SK-N-SH treated with all-trans-retinoic acid at 6 μM for 48 hours (cell line): ENCODE results near the gene CASKIN1.

ENCODE experiments used
- ATAC-seq: fragments of 200-7000 bp; cut with Tn5 transposase; 3 replicates; pipeline ENCODE4 v1.9.1; 2020; ENCODE audit warnings: mild to moderate bottlenecking, moderate library complexity
- BACH2 ChIP-seq: fragments of 250-450 bp; sonication (Bioruptor Pico); IDR thresholded peaks from 2 replicates; pipeline ENCODE4 v1.9.0; 2021; ENCODE audit warnings: mild to moderate bottlenecking, borderline replicate concordance
- CSDC2 ChIP-seq: fragments of 250-450 bp; sonication (Bioruptor Pico); IDR thresholded peaks from 2 replicates; pipeline ENCODE4 v1.5.0; 2020; ENCODE audit warnings: mild to moderate bottlenecking, moderate library complexity
- CSRNP3 ChIP-seq: fragments of 250-450 bp; sonication (Bioruptor Pico); IDR thresholded peaks from 2 replicates; pipeline ENCODE4 v1.5.1; 2021; ENCODE audit warnings: mild to moderate bottlenecking, moderate library complexity
- ESRRG ChIP-seq: fragments of 250-450 bp; sonication (Bioruptor Pico); IDR thresholded peaks from 2 replicates; pipeline ENCODE4 v1.6.1; 2021; ENCODE audit warnings: mild to moderate bottlenecking
- GLIS3 ChIP-seq: fragments of 250-450 bp; sonication (Bioruptor Pico); IDR thresholded peaks from 2 replicates; pipeline ENCODE4 v1.5.0; 2020; ENCODE audit warnings: mild to moderate bottlenecking, moderate library complexity
- PATZ1 ChIP-seq: fragments of 250-450 bp; sonication (Bioruptor Pico); IDR thresholded peaks from 2 replicates; pipeline ENCODE4 v1.8.0; 2020; ENCODE audit warnings: mild to moderate bottlenecking, moderate library complexity, borderline replicate concordance
- POU6F1 ChIP-seq: fragments of 250-450 bp; sonication (Bioruptor Pico); IDR thresholded peaks from 2 replicates; pipeline ENCODE4 v1.8.0; 2021; ENCODE audit warnings: low read depth, mild to moderate bottlenecking, moderate library complexity, borderline replicate concordance
- PPARA ChIP-seq: fragments of 250-450 bp; sonication (Bioruptor Pico); IDR thresholded peaks from 2 replicates; pipeline ENCODE4 v1.5.0; 2020; ENCODE audit warnings: mild to moderate bottlenecking, borderline replicate concordance
- RARB ChIP-seq: fragments of 250-450 bp; sonication (Bioruptor Pico); IDR thresholded peaks from 2 replicates; pipeline ENCODE4 v1.8.0; 2021; ENCODE audit warnings: mild to moderate bottlenecking, moderate library complexity
- TOX ChIP-seq: fragments of 250-450 bp; sonication (Bioruptor Pico); IDR thresholded peaks from 2 replicates; pipeline ENCODE4 v1.8.0; 2021; ENCODE audit warnings: mild to moderate bottlenecking, moderate library complexity, borderline replicate concordance
- ZC3H10 ChIP-seq: fragments of 250-450 bp; sonication (Bioruptor Pico); IDR thresholded peaks from 2 replicates; pipeline ENCODE4 v1.5.1; 2021; ENCODE audit warnings: mild to moderate bottlenecking, moderate library complexity
- ZNF70 ChIP-seq: fragments of 450-650 bp; formaldehyde crosslinking; IDR thresholded peaks from 2 replicates; pipeline ENCODE4 v1.5.0; 2020; ENCODE audit warnings: mild to moderate bottlenecking, moderate library complexity
- ZNF8 ChIP-seq: fragments of 450-650 bp; formaldehyde crosslinking; IDR thresholded peaks from 2 replicates; pipeline ENCODE4 v1.5.0; 2020; ENCODE audit warnings: mild to moderate bottlenecking, moderate library complexity
- TF ChIP-seq, protein P1 (sequence below): fragments of 250-450 bp; sonication (Bioruptor Pico); IDR thresholded peaks from 2 replicates; pipeline ENCODE4 v1.5.1; 2020; ENCODE audit warnings: low read depth, mild to moderate bottlenecking, moderate library complexity

CASKIN1 gene

DNA sequence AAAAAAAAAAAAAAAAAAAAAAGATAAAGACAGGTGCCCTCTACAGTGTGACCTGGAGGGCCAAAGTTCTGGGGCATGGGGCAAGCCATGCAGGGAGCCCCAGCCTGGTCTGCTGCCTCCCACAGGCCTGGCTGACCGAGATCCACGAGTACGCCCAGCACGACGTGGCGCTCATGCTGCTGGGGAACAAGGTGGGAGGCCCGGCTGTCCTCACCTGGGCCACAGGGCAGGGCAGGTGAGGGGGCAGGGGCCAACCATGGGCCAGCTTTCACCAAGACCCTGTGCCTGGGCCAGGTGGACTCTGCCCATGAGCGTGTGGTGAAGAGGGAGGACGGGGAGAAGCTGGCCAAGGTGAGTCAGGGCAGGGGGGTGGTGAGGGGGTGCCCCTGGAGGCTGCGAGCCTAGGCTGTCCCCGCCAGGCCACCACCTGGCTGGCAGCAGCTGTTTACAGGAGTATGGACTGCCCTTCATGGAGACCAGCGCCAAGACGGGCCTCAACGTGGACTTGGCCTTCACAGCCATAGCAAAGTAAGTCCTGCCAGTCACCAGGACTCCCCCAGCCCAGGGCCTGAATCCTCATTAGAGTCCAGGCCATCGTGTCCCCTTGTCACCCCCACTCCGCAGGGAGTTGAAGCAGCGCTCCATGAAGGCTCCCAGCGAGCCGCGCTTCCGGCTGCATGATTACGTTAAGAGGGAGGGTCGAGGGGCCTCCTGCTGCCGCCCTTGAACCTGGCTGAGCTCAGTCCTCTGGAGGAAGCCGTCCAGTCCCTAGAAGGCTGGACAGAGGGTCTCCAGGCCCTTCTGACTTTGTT lies 43.5 kb downstream of the CASKIN1 start:
- no peak for ATAC-seq
- TF ChIP-seq ZNF70 (0 out of 2 replicates have a peak, but pooled peaks have one; percentile 2), CSRNP3 (CRISPR knock-in tag) (no peak), RARB (CRISPR knock-in tag) (no peak)

GRCh38 chr16:2151188-2152091 lies 45.0 kb downstream of the CASKIN1 start:
- no peak for TF ChIP-seq CSDC2 (CRISPR knock-in tag)
- no peak for TF ChIP-seq ZC3H10 (CRISPR knock-in tag)
- no peak for TF ChIP-seq ZNF70
- TF ChIP-seq, protein P1, sequence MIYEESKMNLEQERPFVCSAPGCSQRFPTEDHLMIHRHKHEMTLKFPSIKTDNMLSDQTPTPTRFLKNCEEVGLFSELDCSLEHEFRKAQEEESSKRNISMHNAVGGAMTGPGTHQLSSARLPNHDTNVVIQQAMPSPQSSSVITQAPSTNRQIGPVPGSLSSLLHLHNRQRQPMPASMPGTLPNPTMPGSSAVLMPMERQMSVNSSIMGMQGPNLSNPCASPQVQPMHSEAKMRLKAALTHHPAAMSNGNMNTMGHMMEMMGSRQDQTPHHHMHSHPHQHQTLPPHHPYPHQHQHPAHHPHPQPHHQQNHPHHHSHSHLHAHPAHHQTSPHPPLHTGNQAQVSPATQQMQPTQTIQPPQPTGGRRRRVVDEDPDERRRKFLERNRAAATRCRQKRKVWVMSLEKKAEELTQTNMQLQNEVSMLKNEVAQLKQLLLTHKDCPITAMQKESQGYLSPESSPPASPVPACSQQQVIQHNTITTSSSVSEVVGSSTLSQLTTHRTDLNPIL (CRISPR knock-in tag): no peak
- no peak for TF ChIP-seq RARB (CRISPR knock-in tag)
- TF ChIP-seq PATZ1 (CRISPR knock-in tag): no peak
- TF ChIP-seq ESRRG (CRISPR knock-in tag): no peak
- no peak for ATAC-seq

GRCh38 chr16:2150418-2151187 lies 45.8 kb downstream of the CASKIN1 start:
- TF ChIP-seq GLIS3 (CRISPR knock-in tag) (no peak), PATZ1 (CRISPR knock-in tag) (no peak), TOX (CRISPR knock-in tag) (no peak), ESRRG (CRISPR knock-in tag) (no peak), PPARA (CRISPR knock-in tag) (no peak), ZNF8 (CRISPR knock-in tag) (no peak), POU6F1 (CRISPR knock-in tag) (no peak), BACH2 (CRISPR knock-in tag) (no peak)
- no peak for ATAC-seq
